K562 (cell line): ENCODE data around the gene FADS6. TPM values are rescaled to one million over a fixed set of nuclear protein-coding genes. Genes with fewer than 3 reads are reported as not detected.
A peak's percentile ranks its signal among the peaks of the same experiment; 100 is the strongest.

Experiments
- ATAC-seq: fragments of 200-7000 bp; cut with Tn5 transposase; 3 replicates; pipeline ENCODE4 v1.9.1; 2020; ENCODE audit warnings: moderate library complexity
- BruUV-seq: library from RNA; stranded (reverse); fragments of 400-500 nt; replicated peaks from 2 replicates; lab custom pipeline; 2021; lab: Mats Ljungman, UMichigan
- CTCF ChIA-PET: fragments of 300-600 bp; formaldehyde crosslinking; extraction: SDS; loops from one replicate; lab custom pipeline; 2021; ENCODE audit warnings: low intra/inter-chr PET ratio; lab: Yijun Ruan, JAX
- POLR2A ChIA-PET: fragments of 300-600, 350-650 bp; sonication (Branson Sonifier 250); formaldehyde crosslinking; extraction: SDS; loops from one replicate; lab custom pipeline; 2021; ENCODE audit warnings: antibody characterized with exemption, inconsistent platforms; lab: Yijun Ruan, JAX
- DNase-seq, 4 experiments: peaks; one replicate each; pipeline versions ENCODE4 v3.0.0 to v3.0.0-alpha.2; 2011 to 2018; ENCODE audit warnings: low spot score in 3 of 4, mixed read lengths in 3 of 4; ENCODE audit errors: extremely low read depth in 1 of 4
- FAIRE-seq: peaks from 2 replicates; lab custom pipeline; 2011; peaks lifted over from hg19 to GRCh38; lab: Jason Lieb, UNC
- H2AFZ ChIP-seq: 2 replicates; pipeline ENCODE4 v1.6.0; 2011; ENCODE audit warnings: low read depth, low read length, control low read depth, inconsistent platforms
- H3K27ac ChIP-seq: fragments of 200-600 bp; 3 replicates; pipeline ENCODE4 v1.8.0; 2011; ENCODE audit warnings: low read depth, mild to moderate bottlenecking, control low read depth, inconsistent platforms, low read length, moderate library complexity, mixed read lengths; ENCODE audit errors: extremely low read depth
- H3K27me3 ChIP-seq, 2 experiments: fragments of 300-600 bp in 1 of 2; 2 replicates in 1 of 2; 3 replicates in 1 of 2; pipeline versions ENCODE4 v1.6.0 to v1.8.0; 2011; ENCODE audit warnings: inconsistent platforms in 2 of 2, low read length in 2 of 2, mild to moderate bottlenecking in 1 of 2, mixed read lengths in 1 of 2, moderate library complexity in 1 of 2; ENCODE audit not compliant: control insufficient read depth in 2 of 2, insufficient read depth in 2 of 2
- H3K36me3 ChIP-seq: fragments of 300-600 bp; 3 replicates; pipeline ENCODE4 v1.8.0; 2011; ENCODE audit warnings: mild to moderate bottlenecking, low read length, inconsistent platforms; ENCODE audit not compliant: control insufficient read depth, insufficient read depth
- H3K4me1 ChIP-seq, 2 experiments: fragments of 200-600 bp in 1 of 2; replicated peaks in 1 of 2; 2 replicates in 1 of 2; 3 replicates in 1 of 2; pipeline versions ENCODE4 v1.5.1 to v1.8.0; 2011; ENCODE audit warnings: inconsistent platforms in 2 of 2, low read length in 2 of 2, mild to moderate bottlenecking in 1 of 2, mixed read lengths in 1 of 2, moderate library complexity in 1 of 2; ENCODE audit not compliant: control insufficient read depth in 2 of 2, insufficient read depth in 2 of 2
- H3K4me2 ChIP-seq: 2 replicates; pipeline ENCODE4 v1.6.1; 2011; ENCODE audit warnings: low read length, control low read depth, inconsistent platforms, mixed read lengths; ENCODE audit not compliant: insufficient read depth
- H3K4me3 ChIP-seq: fragments of 200-600 bp; sonication (generic), shearing (Covaris generic); 2 replicates; pipeline ENCODE4 v1.5.1; 2016; ENCODE audit warnings: control low read depth, inconsistent platforms
- H3K79me2 ChIP-seq: fragments of 200-600 bp; 3 replicates; pipeline ENCODE4 v1.8.0; 2011; ENCODE audit warnings: low read length, inconsistent platforms; ENCODE audit not compliant: control insufficient read depth, insufficient read depth
- H3K9ac ChIP-seq, 2 experiments: 2 replicates each; pipeline versions ENCODE4 v1.6.0 to v1.6.1; 2011; ENCODE audit warnings: low read depth in 2 of 2, low read length in 2 of 2, control low read depth in 1 of 2, inconsistent platforms in 1 of 2, mild to moderate bottlenecking in 1 of 2, mixed read lengths in 1 of 2; ENCODE audit not compliant: insufficient read depth in 1 of 2
- H3K9me1 ChIP-seq: one replicate; pipeline ENCODE4 v1.6.0; 2011; ENCODE audit warnings: inconsistent platforms, mild to moderate bottlenecking, low read length, moderate library complexity; ENCODE audit not compliant: control insufficient read depth, insufficient read depth
- H3K9me3 ChIP-seq: replicated peaks from 2 replicates; pipeline ENCODE4 v1.5.1; 2011; ENCODE audit warnings: low read depth, low read length, inconsistent platforms; ENCODE audit not compliant: control insufficient read depth, insufficient read depth
- H4K20me1 ChIP-seq: replicated peaks from 2 replicates; pipeline ENCODE4 v1.6.1; 2011; ENCODE audit warnings: low read length, inconsistent platforms, mixed read lengths; ENCODE audit not compliant: control insufficient read depth, insufficient read depth
- BCOR ChIP-seq: fragments of 450-650 bp; IDR thresholded peaks from 2 replicates; pipeline ENCODE4 v1.6.1; 2016
- CHD2 ChIP-seq: IDR thresholded peaks from 2 replicates; pipeline ENCODE4 v1.6.1; 2011; ENCODE audit warnings: low read depth, low read length
- CHD4 ChIP-seq: fragments of 200-600 bp; sonication (generic); IDR thresholded peaks from 3 replicates; pipeline ENCODE4 v1.6.1; 2012; ENCODE audit warnings: low read depth, mild to moderate bottlenecking, mixed read lengths, low read length, inconsistent platforms; ENCODE audit not compliant: insufficient read depth, insufficient replicate concordance, poor library complexity, severe bottlenecking
- HDAC1 ChIP-seq, 2 experiments: fragments of 450-650 bp; IDR thresholded peaks; 2 replicates each; pipeline ENCODE4 v1.6.1; 2016 to 2017; ENCODE audit warnings: inconsistent platforms in 1 of 2, mild to moderate bottlenecking in 1 of 2, moderate library complexity in 1 of 2
- HDAC2 ChIP-seq: fragments of 450-650 bp; IDR thresholded peaks from 2 replicates; pipeline ENCODE4 v1.6.1; 2016; ENCODE audit warnings: mild to moderate bottlenecking
- KDM1A ChIP-seq, 2 experiments: fragments of 450-650 bp; IDR thresholded peaks; 2 replicates each; pipeline ENCODE4 v1.6.1; 2016; ENCODE audit warnings: mild to moderate bottlenecking in 2 of 2
- KDM5B ChIP-seq: fragments of 200-600 bp; sonication (generic); IDR thresholded peaks from 2 replicates; pipeline ENCODE4 v1.6.1; 2012; ENCODE audit warnings: low read depth, mild to moderate bottlenecking, moderate library complexity, low read length, control low read depth, inconsistent platforms; ENCODE audit not compliant: insufficient replicate concordance
- RBFOX2 ChIP-seq: fragments of 200-400 bp; formaldehyde crosslinking; IDR thresholded peaks from 2 replicates; pipeline ENCODE4 v1.6.1; 2017; ENCODE audit warnings: low read depth, mild to moderate bottlenecking, low read length, moderate library complexity
- RBM25 ChIP-seq: fragments of 200-400 bp; formaldehyde crosslinking; IDR thresholded peaks from 2 replicates; pipeline ENCODE4 v1.6.1; 2018; ENCODE audit warnings: low read length, low read depth, moderate library complexity; ENCODE audit not compliant: severe bottlenecking
- SMARCA5 ChIP-seq: fragments of 450-650 bp; IDR thresholded peaks from 2 replicates; pipeline ENCODE4 v1.6.1; 2016
- ZFP36 ChIP-seq: fragments of 150-350 bp; IDR thresholded peaks from 2 replicates; pipeline ENCODE4 v1.6.1; 2018; ENCODE audit warnings: low read length, low read depth; ENCODE audit not compliant: partially characterized antibody
- WGBS: fragments of 100-300 bp; shearing (Covaris generic); methylation state at CpG from one replicate; pipeline ENCODE4 v1.1.6; 2016; ENCODE audit warnings: low coverage, mixed read lengths; ENCODE audit not compliant: insufficient coverage; ENCODE audit errors: missing lambda C conversion rate; 5-methylcytosine and 5-hydroxymethylcytosine counted together
- in situ Hi-C: fragments of 300-500 bp; cut with MboI; formaldehyde crosslinking; loops from 4 replicates; pipeline ENCODE4 v1.15.0; 2018; ENCODE audit warnings: inconsistent platforms, mixed read lengths
- intact Hi-C: fragments of 100-400 bp; cut with micrococcal nuclease; formaldehyde crosslinking; loops from 2 replicates; pipeline ENCODE4 v1.14.2; 2022
- polyA plus RNA-seq, 8 experiments: library from polyadenylated mRNA; depleted of rRNA in 4 of 8; stranded (reverse) in 5 of 8; unstranded in 3 of 8; fragments of >200 nt; fragmentation: Nextera tagmentation in 2 of 8; fragmentation: Illumina TruSeq in 1 of 8; extraction: Ambion mirVana in 2 of 8; extraction: Trizol in 1 of 8; gene quantifications; 2 replicates each; pipeline versions ENCODE4 v1.2.1 to v1.2.3, GENCODE V29; 2011 to 2014; ENCODE audit warnings: inconsistent platforms in 1 of 8, missing spikeins in 1 of 8
- total RNA-seq, 7 experiments: library from RNA; depleted of rRNA in 6 of 7; stranded (reverse); fragments of >200 nt in 6 of 7; fragmentation: Illumina TruSeq in 2 of 7; extraction: Trizol in 2 of 7; gene quantifications; 2 replicates each; pipeline versions ENCODE4 v1.2.1 to v1.2.3, GENCODE V29; 2011 to 2021; ENCODE audit warnings: low replicate concordance in 1 of 7

Gene FADS6
- total and polyA plus RNA-seq, 9 of the 15 experiments (the other 6 are each of a cell fraction or from before 2014, with no cell fraction given) = 0.18 to 0.22 TPM; not detected in 7

- DNase-seq = no peak
- Histone ChIP-seq H3K9me1 (no peaks in the 10 kb centered on the region), H3K9me3 (no peaks in the 10 kb centered on the region), H3K36me3 (no peaks in the 10 kb centered on the region), H3K9ac (peak overlapping the region in 1 of 2 experiments; percentile 13; a peak in 2 of 4 replicates), H3K27me3 (peaks cover 32 to 76% of the 10 kb centered on the region in 2 experiments; a peak in 4 of 5 replicates), H3K4me3 (no peak overlapping the region), H4K20me1 (peaks cover 11% of the 10 kb centered on the region; the same call in 1 of the 2 replicates), H3K79me2 (no peaks in the 10 kb centered on the region), H2AFZ (no peak overlapping the region), H3K27ac (no peak overlapping the region), H3K4me1 (peaks cover 0 to 9% of the 10 kb centered on the region in 2 experiments; a peak in 2 of 5 replicates), H3K4me2 (no peak overlapping the region)
- intact Hi-C loops (no loop called here), in situ Hi-C loops (no loop called here)
- no peak for FAIRE-seq
- TF ChIP-seq HDAC1 (IDR thresholded peaks at IDR 0.05) (no peak), BCOR (peak; percentile 90), CHD2 (no peak), HDAC2 (peak; percentile 23; the same call in 1 of the 2 replicates), ZFP36 (peak; percentile 75), CHD4 (no peak), RBM25 (peak; percentile 83), KDM5B (no peak), SMARCA5 (peak; percentile 69; the same call in 1 of the 2 replicates), RBFOX2 (no peak), KDM1A (IDR thresholded peaks at IDR 0.05) (peak; percentile 49 to 69; a peak in 3 of 4 replicates)
- ChIA-PET CTCF (no interaction called here), POLR2A (interaction anchor here (0.6 kb wide), 1 partner anchor 12 kb away, joined by 3 read pairs; no protein-coding TSS in a partner anchor)
- 6% methylated on average over 11 of the region's 11 CpGs for WGBS
- no TSS peak for BruUV-seq
- no peak for ATAC-seq
Measured at GRCh38 chr17:74898376-74898946, 5.0 kb upstream of the FADS6 start.
